NCI-H2171 (cell line): ENCODE measurements around the gene GATA5.

Experiments
- DNase-seq: peaks from one replicate; lab custom pipeline; 2025; lab: John Stamatoyannopoulos, UW

The GATA5 gene

GRCh38 chr20:62487118-62487517, 11.3 kb upstream of the GATA5 start:
- DNase-seq, result no peak

GRCh38 chr20:62486484-62486883, 10.7 kb upstream of the GATA5 start:
- no peak for DNase-seq

- DNase-seq, result no peak
Measured at GRCh38 chr20:62485701-62486089, 9.9 kb upstream of the GATA5 start.

GRCh38 chr20:62485062-62485700, 9.4 kb upstream of the GATA5 start:
- DNase-seq, result no peak

GRCh38 chr20:62484478-62484877, 8.7 kb upstream of the GATA5 start:
- no peak for DNase-seq

GRCh38 chr20:62483613-62484458, 8.0 kb upstream of the GATA5 start:
- no peak for DNase-seq

GRCh38 chr20:62482974-62483373, 7.2 kb upstream of the GATA5 start:
- DNase-seq, result no peak

GRCh38 chr20:62482146-62482809, 6.5 kb upstream of the GATA5 start:
- DNase-seq, result no peak

- DNase-seq, result no peak
Measured at GRCh38 chr20:62481425-62482145, 5.8 kb upstream of the GATA5 start.

- DNase-seq, result no peak
Measured at GRCh38 chr20:62480318-62480717, 4.5 kb upstream of the GATA5 start.

GRCh38 chr20:62479656-62480055, 3.9 kb upstream of the GATA5 start:
- DNase-seq, result no peak

GRCh38 chr20:62479156-62479555, 3.4 kb upstream of the GATA5 start:
- no peak for DNase-seq

GRCh38 chr20:62477669-62478455, 2.1 kb upstream of the GATA5 start:
- no peak for DNase-seq

- no peak for DNase-seq
Measured at GRCh38 chr20:62476056-62476838, 452 bp upstream of the GATA5 start.

- no peak for DNase-seq
Measured at GRCh38 chr20:62475027-62475771, 596 bp downstream of the GATA5 start.

- DNase-seq, result no peak
Measured at GRCh38 chr20:62474604-62475026, 1.2 kb downstream of the GATA5 start.

- no peak for DNase-seq
Measured at GRCh38 chr20:62473717-62474603, 1.8 kb downstream of the GATA5 start.

GRCh38 chr20:62472941-62473585, 2.7 kb downstream of the GATA5 start:
- DNase-seq, result no peak
